ENCODE results near the gene ADGRF3.
"Not testable (repeated sequence)": the region's sequence is repeated elsewhere in the genome, so short reads cannot be mapped to it uniquely, and the experiment has no call there.

The ADGRF3 gene

GRCh38 chr2:26359886-26360473 is 13.4 kb upstream of the ADGRF3 start:
- no peak overlapping the region for H3K4me3 ChIP-seq (ENCODE audit: low read depth, low read length)
- no peak for TF ChIP-seq CTCF (IDR thresholded peaks at IDR 0.05; ENCODE audit: borderline replicate concordance, insufficient read depth, low read depth, low read length)

GRCh38 chr2:26356771-26357170 is 10.2 kb upstream of the ADGRF3 start:
- H3K4me3 ChIP-seq (ENCODE audit: low read depth, low read length): no peak overlapping the region
- no peak for TF ChIP-seq CTCF (IDR thresholded peaks at IDR 0.05; ENCODE audit: borderline replicate concordance, insufficient read depth, low read depth, low read length)

- H3K4me3 ChIP-seq (ENCODE audit: low read depth, low read length): no peak overlapping the region
- no peak for TF ChIP-seq CTCF (IDR thresholded peaks at IDR 0.05; ENCODE audit: borderline replicate concordance, insufficient read depth, low read depth, low read length)
These were observed 9.5 kb upstream of the ADGRF3 start for GRCh38 chr2:26356111-26356510.

- no peak overlapping the region for H3K4me3 ChIP-seq (ENCODE audit: low read depth, low read length)
- no peak for TF ChIP-seq CTCF (IDR thresholded peaks at IDR 0.05; ENCODE audit: borderline replicate concordance, insufficient read depth, low read depth, low read length)
These were observed 8.7 kb upstream of the ADGRF3 start for GRCh38 chr2:26355038-26355995.

- H3K4me3 ChIP-seq (ENCODE audit: low read depth, low read length): not testable (repeated sequence)
These were observed 7.9 kb upstream of the ADGRF3 start for GRCh38 chr2:26354469-26354868.

GRCh38 chr2:26352892-26353291 is 6.3 kb upstream of the ADGRF3 start:
- TF ChIP-seq CTCF (IDR thresholded peaks at IDR 0.05; ENCODE audit: borderline replicate concordance, insufficient read depth, low read depth, low read length): no peak
- no peak overlapping the region for H3K4me3 ChIP-seq (ENCODE audit: low read depth, low read length)

GRCh38 chr2:26351375-26352090 is 4.9 kb upstream of the ADGRF3 start:
- no peak overlapping the region for H3K4me3 ChIP-seq (ENCODE audit: low read depth, low read length)
- TF ChIP-seq CTCF (IDR thresholded peaks at IDR 0.05; ENCODE audit: borderline replicate concordance, insufficient read depth, low read depth, low read length): no peak
